GM18858 (cell line): Measurements from ENCODE around the gene IL1RAP.
"Not testable (repeated sequence)": the region's sequence is repeated elsewhere in the genome, so short reads cannot be mapped to it uniquely, and the experiment has no call there.

Experiments
- ATAC-seq: cut with Tn5 transposase; IDR thresholded peaks from one replicate; pipeline ENCODE4 v1.9.1; 2021; ENCODE audit not compliant: unreplicated experiment

IL1RAP gene

GRCh38 chr3:190505381-190506003 lies 8.4 kb upstream of the IL1RAP start:
- no peak for ATAC-seq

GRCh38 chr3:190506271-190506670 lies 7.6 kb upstream of the IL1RAP start:
- no peak for ATAC-seq

GRCh38 chr3:190512666-190513065 lies 1.2 kb upstream of the IL1RAP start:
- ATAC-seq = no peak

- no peak for ATAC-seq
Measured at GRCh38 chr3:190514413-190515153, 698 bp downstream of the IL1RAP start.

- ATAC-seq = no peak
Measured at GRCh38 chr3:190516416-190516815, 2.5 kb downstream of the IL1RAP start.

- ATAC-seq = no peak
Measured at GRCh38 chr3:190517687-190518086, 3.8 kb downstream of the IL1RAP start.

- not testable (repeated sequence) for ATAC-seq
Measured at GRCh38 chr3:190518531-190518930, 4.6 kb downstream of the IL1RAP start.

GRCh38 chr3:190519886-190520285 lies 6.0 kb downstream of the IL1RAP start:
- ATAC-seq = no peak

GRCh38 chr3:190521998-190522397 lies 8.1 kb downstream of the IL1RAP start:
- no peak for ATAC-seq

GRCh38 chr3:190522621-190523222 lies 8.8 kb downstream of the IL1RAP start:
- no peak for ATAC-seq

- ATAC-seq = no peak
Measured at GRCh38 chr3:190524942-190525341, 11.1 kb downstream of the IL1RAP start.

GRCh38 chr3:190525634-190526033 lies 11.7 kb downstream of the IL1RAP start:
- no peak for ATAC-seq

- no peak for ATAC-seq
Measured at GRCh38 chr3:190526787-190527762, 13.2 kb downstream of the IL1RAP start.

- no peak for ATAC-seq
Measured at GRCh38 chr3:190528706-190529105, 14.8 kb downstream of the IL1RAP start.

GRCh38 chr3:190531406-190531805 lies 17.5 kb downstream of the IL1RAP start:
- no peak for ATAC-seq

- ATAC-seq = no peak
Measured at GRCh38 chr3:190532731-190533203, 18.9 kb downstream of the IL1RAP start.

GRCh38 chr3:190533511-190534281 lies 19.8 kb downstream of the IL1RAP start:
- no peak for ATAC-seq

GRCh38 chr3:190534386-190534785 lies 20.5 kb downstream of the IL1RAP start:
- ATAC-seq = no peak

GRCh38 chr3:190534986-190535385 lies 21.1 kb downstream of the IL1RAP start:
- ATAC-seq = no peak

GRCh38 chr3:190537146-190537545 lies 23.3 kb downstream of the IL1RAP start:
- no peak for ATAC-seq
